HCT116 (cell line): Measurements from ENCODE around the gene AKT1. TPM values are rescaled to one million over a fixed set of nuclear protein-coding genes. Genes with fewer than 3 reads are reported as not detected.

ENCODE experiments used
- ATAC-seq: fragments of 200-7000 bp; cut with Tn5 transposase; 2 replicates; pipeline ENCODE4 v1.9.1; 2020; ENCODE audit warnings: mild to moderate bottlenecking, moderate library complexity
- BruUV-seq: library from RNA; stranded (reverse); fragments of 400-500 nt; replicated peaks from 2 replicates; lab custom pipeline; 2021; lab: Mats Ljungman, UMichigan
- CTCF ChIA-PET: fragments of 300-600 bp; sonication (Branson Sonifier 250); formaldehyde crosslinking; loops from one replicate; lab custom pipeline; 2021; ENCODE audit warnings: antibody characterized with exemption; lab: Charles Lee
- POLR2A ChIA-PET: fragments of 300-600, 350-600 bp; sonication (Branson Sonifier 250); formaldehyde crosslinking; loops from one replicate; lab custom pipeline; 2021; ENCODE audit warnings: antibody characterized with exemption; lab: Charles Lee
- RAD21 ChIA-PET, 2 experiments: fragments of 300-600 bp; sonication (Branson Sonifier 250); formaldehyde crosslinking; loops; one replicate each; lab custom pipeline; 2023; ENCODE audit warnings: low total read pairs in 2 of 2; ENCODE audit not compliant: uncharacterized antibody in 2 of 2, unreplicated experiment in 2 of 2, low non-redundant PET in 1 of 2; lab: Charles Lee
- DNase-seq: peaks from one replicate; pipeline ENCODE4 v3.0.0-alpha.2; 2010; ENCODE audit warnings: low read depth, low spot score
- H2AFZ ChIP-seq: fragments of 200-600 bp; shearing (Covaris generic), sonication (generic); 2 replicates; pipeline ENCODE4 v1.6.1; 2017; ENCODE audit warnings: low read depth, mixed run types, mixed read lengths, antibody characterized with exemption, low read length; ENCODE audit not compliant: poor library complexity, severe bottlenecking
- H3K27ac ChIP-seq: 2 replicates; pipeline ENCODE4 v1.5.1; 2012; ENCODE audit warnings: low read depth, low read length
- H3K27me3 ChIP-seq: fragments of 200-600 bp; sonication (generic); 2 replicates; pipeline ENCODE4 v1.6.1; 2016; ENCODE audit warnings: mixed run types, low read length, mixed read lengths; ENCODE audit not compliant: insufficient read depth
- H3K36me3 ChIP-seq, 2 experiments: fragments of 200-500 bp in 1 of 2; fragments of 200-600 bp in 1 of 2; sonication (Bioruptor generic) in 1 of 2; sonication (generic) in 1 of 2; 2 replicates each; pipeline versions ENCODE4 v1.5.1 to v1.6.1; 2014 to 2016; ENCODE audit warnings: low read length in 2 of 2, inconsistent platforms in 1 of 2, mixed read lengths in 1 of 2, mixed run types in 1 of 2; ENCODE audit not compliant: insufficient read depth in 2 of 2, control insufficient read depth in 1 of 2
- H3K4me1 ChIP-seq, 2 experiments: fragments of 200-600 bp in 1 of 2; sonication (generic) in 1 of 2; 2 replicates each; pipeline versions ENCODE4 v1.5.1 to v1.6.1; 2012 to 2017; ENCODE audit warnings: low read length in 2 of 2, inconsistent platforms in 1 of 2, mild to moderate bottlenecking in 1 of 2, mixed read lengths in 1 of 2, mixed run types in 1 of 2, moderate library complexity in 1 of 2; ENCODE audit not compliant: insufficient read depth in 2 of 2, control insufficient read depth in 1 of 2
- H3K4me2 ChIP-seq: fragments of 200-600 bp; sonication (generic); 2 replicates; pipeline ENCODE4 v1.6.1; 2017; ENCODE audit warnings: mixed run types, low read length, mixed read lengths
- H3K4me3 ChIP-seq, 2 experiments: fragments of 200-600 bp in 1 of 2; sonication (generic) in 1 of 2; replicated peaks in 1 of 2; 2 replicates each; pipeline ENCODE4 v1.5.1; 2011 to 2016; ENCODE audit warnings: low read length in 2 of 2, control low read depth in 1 of 2, low read depth in 1 of 2, mild to moderate bottlenecking in 1 of 2, mixed read lengths in 1 of 2, mixed run types in 1 of 2
- H3K79me2 ChIP-seq: fragments of 200-600 bp; sonication (generic); 2 replicates; pipeline ENCODE4 v1.6.1; 2017; ENCODE audit warnings: mild to moderate bottlenecking, mixed run types, low read length, moderate library complexity, mixed read lengths; ENCODE audit not compliant: insufficient read depth
- H3K9ac ChIP-seq: fragments of 200-600 bp; sonication (generic); 2 replicates; pipeline ENCODE4 v1.6.1; 2016; ENCODE audit warnings: low read length, mixed read lengths
- H3K9me2 ChIP-seq: fragments of 200-600 bp; sonication (generic), shearing (Covaris generic); 2 replicates; pipeline ENCODE4 v1.6.1; 2017; ENCODE audit warnings: mixed run types, mild to moderate bottlenecking, moderate library complexity; ENCODE audit not compliant: insufficient read depth
- H3K9me3 ChIP-seq, 2 experiments: fragments of 200-500 bp in 1 of 2; fragments of 200-600 bp in 1 of 2; sonication (Bioruptor generic) in 1 of 2; sonication (generic) in 1 of 2; 2 replicates each; pipeline ENCODE4 v1.6.1; 2014 to 2017; ENCODE audit warnings: low read length in 2 of 2, mixed read lengths in 2 of 2, inconsistent platforms in 1 of 2, low read depth in 1 of 2, mild to moderate bottlenecking in 1 of 2, mixed run types in 1 of 2, moderate library complexity in 1 of 2; ENCODE audit not compliant: control insufficient read depth in 1 of 2, insufficient read depth in 1 of 2
- H4K20me1 ChIP-seq: fragments of 200-600 bp; sonication (generic), shearing (Covaris generic); 2 replicates; pipeline ENCODE4 v1.6.1; 2017; ENCODE audit warnings: mixed run types, mild to moderate bottlenecking, moderate library complexity; ENCODE audit not compliant: insufficient read depth
- CBX3 ChIP-seq: IDR thresholded peaks from 2 replicates; pipeline ENCODE4 v1.6.1; 2012; ENCODE audit warnings: low read depth
- CEBPB ChIP-seq: IDR thresholded peaks from 2 replicates; pipeline ENCODE4 v1.6.1; 2012; ENCODE audit warnings: low read depth
- EGR1 ChIP-seq: IDR thresholded peaks from 2 replicates; pipeline ENCODE4 v1.6.1; 2012; ENCODE audit warnings: low read depth
- EZH2phosphoT487 ChIP-seq: fragments of 200-600 bp; IDR thresholded peaks from 2 replicates; pipeline ENCODE4 v1.6.1; 2018; ENCODE audit warnings: antibody characterized with exemption, borderline replicate concordance
- POLR2AphosphoS5 ChIP-seq: IDR thresholded peaks from 2 replicates; pipeline ENCODE4 v1.6.1; 2011; ENCODE audit warnings: mild to moderate bottlenecking, low read depth, low read length, moderate library complexity
- RAD21 ChIP-seq: IDR thresholded peaks from 2 replicates; pipeline ENCODE4 v1.6.1; 2012; ENCODE audit warnings: low read depth, mild to moderate bottlenecking
- SP1 ChIP-seq: IDR thresholded peaks from 2 replicates; pipeline ENCODE4 v1.6.1; 2012; ENCODE audit warnings: low read depth
- SRF ChIP-seq: IDR thresholded peaks from 2 replicates; pipeline ENCODE4 v1.6.1; 2012; ENCODE audit warnings: low read depth
- TCF7L2 ChIP-seq: IDR thresholded peaks from 2 replicates; pipeline ENCODE4 v1.7.0; 2011; ENCODE audit warnings: borderline replicate concordance, inconsistent platforms; ENCODE audit not compliant: insufficient read depth, insufficient read length; ENCODE audit errors: extremely low read depth
- ZBTB33 ChIP-seq: IDR thresholded peaks from 2 replicates; pipeline ENCODE4 v1.6.1; 2011; ENCODE audit warnings: mild to moderate bottlenecking, low read length, moderate library complexity; ENCODE audit not compliant: insufficient replicate concordance; ENCODE audit errors: extremely low read depth
- ZNF274 ChIP-seq: fragments of 200-500 bp; sonication (Bioruptor generic); IDR thresholded peaks from 2 replicates; pipeline ENCODE4 v1.6.1; 2014; ENCODE audit warnings: mild to moderate bottlenecking, low read depth, low read length, inconsistent platforms
- intact Hi-C: fragments of 100-400 bp; cut with micrococcal nuclease; formaldehyde crosslinking; loops from 2 replicates; pipeline ENCODE4 v1.10.0; 2022
- total RNA-seq: library from RNA; stranded (reverse); gene quantifications from one replicate; pipeline ENCODE4 v1.2.1, GENCODE V29; 2021; ENCODE audit not compliant: unreplicated experiment
- TF ChIP-seq, protein P1 (sequence below): IDR thresholded peaks from 2 replicates; pipeline ENCODE4 v1.6.1; 2012
- TF ChIP-seq, protein P2 (sequence below): IDR thresholded peaks from 2 replicates; pipeline ENCODE4 v1.6.1; 2012; ENCODE audit warnings: low read depth
- TF ChIP-seq, protein P3 (sequence below): IDR thresholded peaks from 2 replicates; pipeline ENCODE4 v1.6.1; 2012

AKT1 gene
- total RNA-seq, 1 experiment from 2014 or later = 152 TPM

GRCh38 chr14:104805941-104806624 is 10.5 kb upstream of the AKT1 start:
- Histone ChIP-seq H3K9me2 (no peaks in the 10 kb centered on the region), H3K27ac (peak overlapping the region; percentile 13; the same call in 1 of the 2 replicates), H3K4me1 (peaks cover 26 to 35% of the 10 kb centered on the region in 2 experiments), H4K20me1 (no peaks in the 10 kb centered on the region), H3K9me3 (no peaks in the 10 kb centered on the region), H3K79me2 (no peaks in the 10 kb centered on the region), H3K4me2 (peak overlapping the region; percentile 35), H3K27me3 (no peaks in the 10 kb centered on the region), H2AFZ (no peak overlapping the region), H3K9ac (no peak overlapping the region), H3K36me3 (no peaks in the 10 kb centered on the region), H3K4me3 (no peak overlapping the region)
- ChIA-PET CTCF (no interaction called here), RAD21 (no interaction called here), POLR2A (no interaction called here)
- DNase-seq (no peak), ATAC-seq (no peak)
- TF ChIP-seq SP1 (no peak), POLR2AphosphoS5 (no peak), CEBPB (no peak), SRF (no peak), CBX3 (no peak), EGR1 (no peak), ZNF274 (no peak), ZBTB33 (no peak), TCF7L2 (no peak), EZH2phosphoT487 (no peak), RAD21 (no peak)
- TF ChIP-seq, protein P1, sequence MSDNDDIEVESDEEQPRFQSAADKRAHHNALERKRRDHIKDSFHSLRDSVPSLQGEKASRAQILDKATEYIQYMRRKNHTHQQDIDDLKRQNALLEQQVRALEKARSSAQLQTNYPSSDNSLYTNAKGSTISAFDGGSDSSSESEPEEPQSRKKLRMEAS = no peak
- TF ChIP-seq, protein P2, sequence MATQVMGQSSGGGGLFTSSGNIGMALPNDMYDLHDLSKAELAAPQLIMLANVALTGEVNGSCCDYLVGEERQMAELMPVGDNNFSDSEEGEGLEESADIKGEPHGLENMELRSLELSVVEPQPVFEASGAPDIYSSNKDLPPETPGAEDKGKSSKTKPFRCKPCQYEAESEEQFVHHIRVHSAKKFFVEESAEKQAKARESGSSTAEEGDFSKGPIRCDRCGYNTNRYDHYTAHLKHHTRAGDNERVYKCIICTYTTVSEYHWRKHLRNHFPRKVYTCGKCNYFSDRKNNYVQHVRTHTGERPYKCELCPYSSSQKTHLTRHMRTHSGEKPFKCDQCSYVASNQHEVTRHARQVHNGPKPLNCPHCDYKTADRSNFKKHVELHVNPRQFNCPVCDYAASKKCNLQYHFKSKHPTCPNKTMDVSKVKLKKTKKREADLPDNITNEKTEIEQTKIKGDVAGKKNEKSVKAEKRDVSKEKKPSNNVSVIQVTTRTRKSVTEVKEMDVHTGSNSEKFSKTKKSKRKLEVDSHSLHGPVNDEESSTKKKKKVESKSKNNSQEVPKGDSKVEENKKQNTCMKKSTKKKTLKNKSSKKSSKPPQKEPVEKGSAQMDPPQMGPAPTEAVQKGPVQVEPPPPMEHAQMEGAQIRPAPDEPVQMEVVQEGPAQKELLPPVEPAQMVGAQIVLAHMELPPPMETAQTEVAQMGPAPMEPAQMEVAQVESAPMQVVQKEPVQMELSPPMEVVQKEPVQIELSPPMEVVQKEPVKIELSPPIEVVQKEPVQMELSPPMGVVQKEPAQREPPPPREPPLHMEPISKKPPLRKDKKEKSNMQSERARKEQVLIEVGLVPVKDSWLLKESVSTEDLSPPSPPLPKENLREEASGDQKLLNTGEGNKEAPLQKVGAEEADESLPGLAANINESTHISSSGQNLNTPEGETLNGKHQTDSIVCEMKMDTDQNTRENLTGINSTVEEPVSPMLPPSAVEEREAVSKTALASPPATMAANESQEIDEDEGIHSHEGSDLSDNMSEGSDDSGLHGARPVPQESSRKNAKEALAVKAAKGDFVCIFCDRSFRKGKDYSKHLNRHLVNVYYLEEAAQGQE = no peak
- TF ChIP-seq, protein P3, sequence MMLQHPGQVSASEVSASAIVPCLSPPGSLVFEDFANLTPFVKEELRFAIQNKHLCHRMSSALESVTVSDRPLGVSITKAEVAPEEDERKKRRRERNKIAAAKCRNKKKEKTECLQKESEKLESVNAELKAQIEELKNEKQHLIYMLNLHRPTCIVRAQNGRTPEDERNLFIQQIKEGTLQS = no peak
- BruUV-seq = no TSS peak
- intact Hi-C loops = no loop called here
